Sciatic nerve (tissue), 2 donors: ENCODE data around the gene ABCC4. TPM values are rescaled to one million over a fixed set of nuclear protein-coding genes. Genes with fewer than 3 reads are reported as not detected.

Experiments
- ATAC-seq: fragments of 200-7000 bp; cut with Tn5 transposase; one replicate; pipeline ENCODE4 v1.9.1; 2020; ENCODE audit warnings: mild to moderate bottlenecking, moderate library complexity
- DNase-seq: peaks from one replicate; pipeline ENCODE4 v3.0.0-alpha.2; 2020; ENCODE audit warnings: low spot score
- intact Hi-C: fragments of 100-400 bp; cut with DNase I; formaldehyde crosslinking; loops from one replicate; pipeline ENCODE4 v1.14.2; 2022
- total RNA-seq: library from RNA; stranded (reverse); fragmentation: NEBNext Ultra II Directional; extraction: Animal tissue kit (Norgen Biotek cat#: 25700); gene quantifications from one replicate; pipeline ENCODE4 v1.2.1, GENCODE V29; 2021
- donor health status: DM: no; HTN: no; CAD: no.
- donor health status: DM: no; HTN: no; CAD: no.

Gene ABCC4
- total RNA-seq, 1 donor from 2014 or later, result 12.0 TPM

DNA sequence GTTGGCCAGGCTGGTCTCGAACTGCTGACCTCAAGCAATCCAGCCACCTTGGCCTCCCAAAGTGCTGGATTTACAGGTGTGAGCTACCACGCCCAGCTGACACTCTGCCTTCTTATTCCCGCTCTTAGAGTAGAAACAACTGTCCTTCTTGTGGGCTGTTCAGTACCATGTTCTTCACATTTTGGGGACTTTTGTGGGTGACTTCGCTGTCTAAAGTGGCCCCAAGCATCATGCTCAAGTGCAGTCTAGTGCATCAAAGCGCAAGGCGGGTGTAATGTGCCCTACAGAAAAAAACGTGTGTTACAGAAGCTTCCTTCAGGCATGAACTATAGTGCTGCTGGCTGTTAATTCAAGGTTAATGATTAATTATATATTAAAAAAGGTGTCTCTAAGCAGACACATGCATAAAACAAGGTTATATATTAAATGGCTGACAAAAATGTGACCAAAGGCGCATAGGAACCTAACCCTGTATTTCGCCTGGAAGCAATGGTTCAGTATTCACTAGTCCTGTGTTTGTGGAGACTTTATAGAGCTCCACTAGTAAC lies 38.3 kb downstream of the ABCC4 start:
- DNase-seq (no peak), ATAC-seq (no peak)
- intact Hi-C loops, result no loop called here

GRCh38 chr13:95261956-95262355 lies 39.3 kb downstream of the ABCC4 start:
- ATAC-seq, result no peak

GRCh38 chr13:95260031-95260525 lies 41.2 kb downstream of the ABCC4 start:
- ATAC-seq, result no peak
- intact Hi-C loops, result no loop called here

More at GRCh38 chr13:95261956-95262355, 39.3 kb downstream of the ABCC4 start:
- intact Hi-C loops, result no loop called here
- no peak for DNase-seq

DNA sequence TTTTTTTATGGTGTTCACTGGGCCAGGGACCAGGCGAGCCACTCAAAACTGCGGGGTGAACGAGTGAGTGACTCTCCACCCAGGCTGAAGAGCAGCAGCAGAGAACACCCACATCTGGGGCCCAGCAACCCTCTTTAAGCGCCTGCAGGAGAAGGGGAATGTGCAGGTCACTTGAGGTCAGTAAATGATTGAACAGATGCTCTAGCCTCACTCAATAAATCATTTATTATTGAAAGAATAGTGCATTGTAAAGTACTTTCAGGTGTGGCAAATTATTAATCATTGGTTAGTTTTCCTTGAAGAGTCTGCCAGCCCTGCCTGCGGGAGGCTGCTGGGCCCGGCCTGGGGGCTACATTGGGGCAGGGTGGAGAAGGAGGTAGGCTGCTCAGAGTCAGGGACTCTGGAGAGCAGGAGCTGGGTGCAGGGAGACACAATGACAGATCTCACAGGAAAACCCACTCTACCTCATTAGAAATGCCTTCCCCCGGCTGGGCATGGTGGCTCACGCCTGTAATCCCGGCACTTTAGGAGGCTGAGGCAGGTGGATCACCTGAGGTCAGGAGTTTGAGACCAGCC lies 42.5 kb downstream of the ABCC4 start:
- ATAC-seq (no peak), DNase-seq (no peak)
- intact Hi-C loops, result no loop called here

More at GRCh38 chr13:95260031-95260525, 41.2 kb downstream of the ABCC4 start:
- no peak for DNase-seq

- no peak for ATAC-seq
- intact Hi-C loops, result no loop called here
- DNase-seq, result no peak
Measured at GRCh38 chr13:95258098-95258497, 43.2 kb downstream of the ABCC4 start.

DNA sequence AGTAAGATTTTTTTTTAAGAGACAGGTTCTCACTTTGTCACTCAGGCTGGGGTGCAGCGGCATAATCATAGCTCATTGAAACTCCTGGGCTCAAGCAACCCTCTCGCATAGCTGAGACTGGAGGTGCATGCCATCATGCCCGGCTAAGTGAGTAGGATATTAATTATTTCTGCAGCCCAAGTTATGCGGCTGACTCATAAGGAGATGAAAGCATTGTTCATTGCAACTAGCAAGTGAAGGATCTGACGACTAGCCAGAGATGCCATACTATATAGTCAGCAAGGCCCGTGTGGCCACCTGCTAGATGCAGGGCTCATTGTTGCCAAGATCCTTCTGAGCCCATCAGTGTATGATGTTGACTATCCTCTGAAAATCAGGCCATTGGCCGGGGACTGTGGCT lies 45.2 kb downstream of the ABCC4 start:
- intact Hi-C loops, result no loop called here
- no peak for DNase-seq
- ATAC-seq, result no peak

GRCh38 chr13:95255072-95255732 lies 46.0 kb downstream of the ABCC4 start:
- no peak for ATAC-seq
- intact Hi-C loops, result no loop called here
- no peak for DNase-seq

- intact Hi-C loops, result no loop called here
- DNase-seq, result no peak
- ATAC-seq, result no peak
Measured at GRCh38 chr13:95254339-95254738, 46.9 kb downstream of the ABCC4 start.

DNA sequence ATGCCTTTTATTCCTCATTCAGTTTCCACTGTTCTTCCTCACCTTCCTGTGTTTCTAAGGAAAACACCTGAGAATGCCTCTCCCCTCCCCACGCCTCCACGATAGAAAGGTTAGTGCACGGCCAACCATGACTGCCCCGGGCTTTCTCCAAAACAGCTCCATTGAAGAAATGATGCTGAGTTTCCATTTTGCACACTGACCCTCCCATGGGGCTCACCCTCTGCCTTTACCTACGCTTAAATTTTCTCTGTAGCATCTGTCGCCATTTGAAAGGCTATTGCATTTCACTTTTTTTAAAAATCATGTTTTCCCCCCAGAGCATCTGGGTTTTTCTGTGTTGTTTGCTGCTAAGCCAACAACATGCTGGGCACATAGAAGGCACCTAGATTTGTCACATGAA lies 48.2 kb downstream of the ABCC4 start:
- DNase-seq (no peak), ATAC-seq (no peak)
- intact Hi-C loops, result no loop called here

GRCh38 chr13:95251641-95252040 lies 49.6 kb downstream of the ABCC4 start:
- ATAC-seq (no peak), DNase-seq (no peak)
- intact Hi-C loops, result no loop called here

- DNase-seq (no peak), ATAC-seq (no peak)
- intact Hi-C loops, result no loop called here
Measured at GRCh38 chr13:95250961-95251360, 50.3 kb downstream of the ABCC4 start.

- DNase-seq (no peak), ATAC-seq (no peak)
- intact Hi-C loops, result no loop called here
Measured at GRCh38 chr13:95248953-95249352, 52.3 kb downstream of the ABCC4 start.

- intact Hi-C loops, result no loop called here
Measured at GRCh38 chr13:95247852-95248251, 53.4 kb downstream of the ABCC4 start.

DNA sequence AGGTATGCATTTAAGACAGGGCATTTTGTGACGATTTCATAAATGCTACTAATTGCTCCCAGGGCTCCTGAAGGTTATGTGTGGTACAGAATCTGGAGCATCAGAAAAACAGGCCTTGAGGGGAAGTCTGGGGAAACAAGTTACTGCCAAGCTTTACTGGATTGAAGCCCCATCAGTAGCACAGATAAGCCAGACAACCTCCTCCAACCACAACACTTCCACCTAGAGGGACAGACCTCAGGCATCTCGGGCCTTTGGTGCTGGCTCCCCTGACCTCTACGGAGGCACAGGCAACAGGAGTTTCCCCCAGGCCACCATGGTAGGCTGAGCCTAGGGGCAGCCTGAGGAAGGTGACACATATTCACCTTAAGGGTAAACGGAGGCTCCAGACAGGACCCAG lies 54.1 kb downstream of the ABCC4 start:
- ATAC-seq, result no peak
- intact Hi-C loops, result no loop called here
- no peak for DNase-seq

More at GRCh38 chr13:95247852-95248251, 53.4 kb downstream of the ABCC4 start:
- DNase-seq, result no peak
- ATAC-seq, result no peak

- DNase-seq, result no peak
- no peak for ATAC-seq
- intact Hi-C loops, result no loop called here
Measured at GRCh38 chr13:95246292-95247082, 54.8 kb downstream of the ABCC4 start.

DNA sequence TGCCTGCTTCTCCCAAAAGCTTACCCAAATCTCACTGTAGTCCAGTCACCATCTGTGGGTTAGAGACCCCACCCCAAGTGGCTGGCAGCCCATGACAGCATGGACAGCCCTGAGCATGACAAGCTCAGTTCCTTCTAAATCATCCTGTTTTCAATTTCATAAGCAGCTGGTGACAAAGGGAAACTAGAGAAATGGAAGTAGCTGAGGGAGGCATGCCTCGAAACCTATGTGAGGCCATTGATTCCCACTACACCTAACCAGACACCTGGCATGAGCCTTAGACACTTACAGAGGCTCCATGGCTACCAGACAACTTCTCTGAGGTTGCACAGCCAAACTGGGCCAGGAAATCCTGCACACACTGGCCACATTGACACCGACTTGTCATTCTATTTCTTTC lies 56.2 kb downstream of the ABCC4 start:
- DNase-seq (no peak), ATAC-seq (peak; percentile 21)
- intact Hi-C loops, result no loop called here

- DNase-seq, result no peak
- intact Hi-C loops, result no loop called here
- ATAC-seq, result peak; percentile 39
Measured at GRCh38 chr13:95243207-95243606, 58.0 kb downstream of the ABCC4 start.

DNA sequence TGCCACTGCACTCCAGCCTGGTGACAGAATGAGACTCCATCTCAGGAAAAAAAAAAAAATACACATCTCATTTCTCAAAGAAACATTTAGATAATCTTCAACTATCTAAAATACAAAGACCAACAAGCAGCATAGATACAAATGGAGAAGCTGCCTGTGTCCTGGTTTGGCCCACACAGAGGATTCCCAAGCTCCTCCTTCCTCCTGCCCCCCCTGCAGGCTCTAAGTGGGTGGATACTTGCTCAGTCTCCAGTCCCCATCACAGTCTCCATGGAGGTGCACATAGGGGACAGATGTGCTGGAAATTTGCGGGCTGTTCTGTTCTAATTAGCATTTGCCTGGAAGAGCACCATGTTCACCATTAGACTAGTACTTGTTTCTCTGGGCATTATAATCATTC lies 59.9 kb downstream of the ABCC4 start:
- intact Hi-C loops, result no loop called here
- ATAC-seq, result no peak

DNA sequence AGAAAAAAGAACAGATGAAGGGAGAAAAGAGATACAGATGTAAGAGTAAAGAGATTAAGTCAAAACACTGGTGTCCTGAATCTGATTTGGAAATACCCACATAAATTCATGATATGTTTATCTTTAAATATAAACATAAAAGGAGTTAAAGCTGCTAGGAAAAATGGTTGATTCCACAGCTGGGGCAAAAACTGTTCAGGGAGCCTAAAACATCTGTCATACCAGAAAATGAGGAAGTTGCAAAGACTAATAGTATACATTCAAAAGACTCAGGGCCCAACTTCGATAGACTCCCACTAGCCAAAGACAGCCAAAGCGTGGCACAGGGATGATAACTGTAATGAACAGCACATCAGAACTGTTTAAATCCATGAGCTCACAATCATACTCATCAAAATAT lies 62.0 kb downstream of the ABCC4 start:
- no peak for DNase-seq
- ATAC-seq, result no peak
- intact Hi-C loops, result no loop called here

More for the DNA sequence above, 59.9 kb downstream of the ABCC4 start:
- no peak for DNase-seq
